ENCODE measurements around the gene DUSP22.

- no peak for TF ChIP-seq POLR2A (IDR thresholded peaks at IDR 0.05)
- no peak for TF ChIP-seq CTCF (IDR thresholded peaks at IDR 0.05)
- TF ChIP-seq POLR2AphosphoS5 (IDR thresholded peaks at IDR 0.05) = no peak
- TF ChIP-seq EP300 (IDR thresholded peaks at IDR 0.05) = no peak
Observed at GRCh38 chr6:394641-395289, 102.5 kb downstream of the DUSP22 start.

All from upper lobe of left lung (tissue), 4 donors.